ENCODE measurements around the gene CCDC116. TPM values are rescaled to one million over a fixed set of nuclear protein-coding genes. Genes with fewer than 3 reads are reported as not detected.
"Not testable (repeated sequence)": the region's sequence is repeated elsewhere in the genome, so short reads cannot be mapped to it uniquely, and the experiment has no call there.

The CCDC116 gene
- total RNA-seq, 1 donor from 2014 or later, result 0.81 TPM

- intact Hi-C loops (cut with micrococcal nuclease), result no loop called here
Measured at GRCh38 chr22:21677606-21678443, 45.3 kb downstream of the CCDC116 start.

GRCh38 chr22:21678842-21679241, 46.3 kb downstream of the CCDC116 start:
- intact Hi-C loops (cut with micrococcal nuclease), result not testable (repeated sequence)

- intact Hi-C loops (cut with micrococcal nuclease), result no loop called here
Measured at GRCh38 chr22:21679383-21679782, 46.8 kb downstream of the CCDC116 start.

GRCh38 chr22:21680830-21681565, 48.4 kb downstream of the CCDC116 start:
- intact Hi-C loops (cut with micrococcal nuclease), result no loop called here

- intact Hi-C loops (cut with micrococcal nuclease), result no loop called here
Measured at GRCh38 chr22:21681566-21682370, 49.2 kb downstream of the CCDC116 start.

GRCh38 chr22:21682385-21683175, 50.0 kb downstream of the CCDC116 start:
- intact Hi-C loops (cut with micrococcal nuclease), result no loop called here

- intact Hi-C loops (cut with micrococcal nuclease), result no loop called here
Measured at GRCh38 chr22:21683401-21683811, 50.8 kb downstream of the CCDC116 start.

GRCh38 chr22:21684492-21685163, 52.1 kb downstream of the CCDC116 start:
- intact Hi-C loops (cut with micrococcal nuclease), result no loop called here

- intact Hi-C loops (cut with micrococcal nuclease), result no loop called here
Measured at GRCh38 chr22:21685164-21685513, 52.6 kb downstream of the CCDC116 start.

- intact Hi-C loops (cut with micrococcal nuclease), result no loop called here
Measured at GRCh38 chr22:21686193-21686608, 53.6 kb downstream of the CCDC116 start.

Other genes starting within 250 kb of the CCDC116 start
- 0.07 and 0.22 TPM in 2 replicates for gene RIMBP3B, start 249.0 kb upstream of the CCDC116 start, total RNA-seq
- gene HIC2, start 215.4 kb upstream of the CCDC116 start, total RNA-seq, result 4.5 and 5.0 TPM in 2 replicates
- gene TMEM191C, start 165.4 kb upstream of the CCDC116 start, total RNA-seq, result 0.59 and 1.7 TPM in 2 replicates
- 0.47 and 0.68 TPM in 2 replicates for gene RIMBP3C, start 81.3 kb upstream of the CCDC116 start, total RNA-seq
- 60.7 and 63.1 TPM in 2 replicates for gene UBE2L3, start 65.0 kb upstream of the CCDC116 start, total RNA-seq
- 34.8 and 35.0 TPM in 2 replicates for gene YDJC, start 2.7 kb upstream of the CCDC116 start, total RNA-seq
- 117 and 120 TPM in 2 replicates for gene SDF2L1, start 9.5 kb downstream of the CCDC116 start, total RNA-seq
- 69.9 and 72.5 TPM in 2 replicates for gene PPIL2, start 33.3 kb downstream of the CCDC116 start, total RNA-seq
- 7.3 and 7.9 TPM in 2 replicates for gene YPEL1, start 103.0 kb downstream of the CCDC116 start, total RNA-seq
- 118 and 120 TPM in 2 replicates for gene MAPK1, start 234.9 kb downstream of the CCDC116 start, total RNA-seq

Measured in T-helper 1 cell treated with Interleukin-12 subunit alpha and Interleukin-12 subunit beta and Interleukin-4 antibody, amounts not matched to agents 30 ng/mL and 1 ng/mL, for 36 hours (primary cell).